Common myeloid progenitor, CD34-positive (primary cell): ENCODE results near the gene NFIC.
"Not testable (repeated sequence)": the region's sequence is repeated elsewhere in the genome, so short reads cannot be mapped to it uniquely, and the experiment has no call there.

Source experiments
- CTCF ChIA-PET: fragments of 350-600 bp; sonication (Branson Sonifier 250); formaldehyde crosslinking; loops from one replicate; lab custom pipeline; 2021; ENCODE audit warnings: antibody characterized with exemption; lab: Charles Lee
- POLR2A ChIA-PET: fragments of 350-600 bp; sonication (Branson Sonifier 250); formaldehyde crosslinking; loops from one replicate; lab custom pipeline; 2021; ENCODE audit warnings: antibody characterized with exemption; lab: Charles Lee
- DNase-seq, 3 donors: peaks; one replicate each; pipeline versions ENCODE4 v3.0.0 to v3.0.0-alpha.2; 2013
- H3K27ac ChIP-seq, 2 experiments: 1 replicate in 1 of 2; 2 replicates in 1 of 2; pipeline ENCODE4 v1.7.0; 2013; ENCODE audit warnings: inconsistent platforms in 2 of 2, low read length in 2 of 2, mild to moderate bottlenecking in 2 of 2, low read depth in 1 of 2, moderate library complexity in 1 of 2; ENCODE audit not compliant: severe bottlenecking in 2 of 2, insufficient read depth in 1 of 2, poor library complexity in 1 of 2
- H3K27me3 ChIP-seq, 5 experiments: replicated peaks in 2 of 5; 1 replicate in 3 of 5; 2 replicates in 2 of 5; pipeline versions ENCODE4 v1.6.1 to v1.7.0; 2013; ENCODE audit warnings: low read length in 4 of 5, mild to moderate bottlenecking in 2 of 5, moderate library complexity in 2 of 5, inconsistent platforms in 1 of 5; ENCODE audit not compliant: insufficient read depth in 5 of 5, control insufficient read depth in 4 of 5
- H3K36me3 ChIP-seq, 4 experiments: 1 replicate in 2 of 4; 2 replicates in 2 of 4; pipeline versions ENCODE4 v1.6.1 to v1.7.0; 2013; ENCODE audit warnings: low read length in 3 of 4, control low read depth in 1 of 4, mild to moderate bottlenecking in 1 of 4; ENCODE audit not compliant: control insufficient read depth in 4 of 4, insufficient read depth in 4 of 4
- H3K4me1 ChIP-seq, 4 experiments: 1 replicate in 3 of 4; 2 replicates in 1 of 4; pipeline versions ENCODE4 v1.6.1 to v1.7.1; 2013; ENCODE audit warnings: low read length in 3 of 4, mild to moderate bottlenecking in 3 of 4, control low read depth in 1 of 4, inconsistent platforms in 1 of 4, moderate library complexity in 1 of 4; ENCODE audit not compliant: control insufficient read depth in 4 of 4, insufficient read depth in 4 of 4; ENCODE audit errors: control extremely low read depth in 1 of 4
- H3K4me3 ChIP-seq, 7 experiments: 1 replicate in 4 of 7; 2 replicates in 3 of 7; pipeline versions ENCODE4 v1.5.1 to v1.7.0; 2013; ENCODE audit warnings: mild to moderate bottlenecking in 7 of 7, low read length in 6 of 7, moderate library complexity in 6 of 7, inconsistent platforms in 2 of 7, low read depth in 2 of 7, control low read depth in 1 of 7; ENCODE audit not compliant: insufficient read depth in 4 of 7, control insufficient read depth in 1 of 7; ENCODE audit errors: extremely low read depth in 1 of 7
- H3K9me3 ChIP-seq, 5 experiments: 1 replicate in 4 of 5; 2 replicates in 1 of 5; pipeline versions ENCODE4 v1.6.1 to v1.7.1; 2013; ENCODE audit warnings: low read length in 4 of 5, mild to moderate bottlenecking in 2 of 5, inconsistent platforms in 1 of 5, low read depth in 1 of 5, moderate library complexity in 1 of 5; ENCODE audit not compliant: control insufficient read depth in 4 of 5, insufficient read depth in 2 of 5; ENCODE audit errors: control extremely low read depth in 1 of 5
- WGBS: methylation state at CpG from one replicate; pipeline ENCODE4 v1.1.5; 2013; ENCODE audit not compliant: insufficient coverage; 5-methylcytosine and 5-hydroxymethylcytosine counted together

The NFIC gene

DNA sequence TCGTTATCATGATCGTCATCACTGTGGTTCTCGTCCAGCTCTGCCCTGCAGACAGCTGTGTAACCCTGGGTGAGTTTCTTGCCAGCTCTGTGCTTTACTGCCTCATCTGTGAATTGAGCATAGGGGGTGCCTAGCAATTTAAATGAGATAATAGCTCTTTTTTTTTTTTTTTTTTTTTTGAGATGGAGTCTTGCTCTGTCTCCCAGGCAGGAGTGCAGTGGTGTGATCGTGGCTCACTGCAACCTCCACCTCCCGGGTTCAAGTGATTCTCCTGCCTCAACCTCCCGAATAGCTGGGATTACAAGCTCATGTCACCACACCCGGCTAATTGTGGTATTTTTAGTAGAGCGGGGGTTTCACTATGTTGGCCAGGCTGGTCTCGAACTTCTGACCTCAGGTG lies 25.5 kb downstream of the NFIC start:
- H3K4me3 ChIP-seq, POLR2A ChIA-PET, DNase-seq, H3K27ac ChIP-seq, H3K27me3 ChIP-seq, H3K4me1 ChIP-seq, H3K9me3 ChIP-seq: not testable (repeated sequence)
- CTCF ChIA-PET, result interaction anchor here (0.8 kb wide), 1 partner anchor 15 kb away, joined by 4 read pairs; no protein-coding TSS in a partner anchor
- 100% methylated on average over 5 of the region's 9 CpGs for WGBS
- H3K36me3 ChIP-seq, result peaks cover 0 to 44% (median 8%) of the 10 kb centered on the region in 4 experiments

DNA sequence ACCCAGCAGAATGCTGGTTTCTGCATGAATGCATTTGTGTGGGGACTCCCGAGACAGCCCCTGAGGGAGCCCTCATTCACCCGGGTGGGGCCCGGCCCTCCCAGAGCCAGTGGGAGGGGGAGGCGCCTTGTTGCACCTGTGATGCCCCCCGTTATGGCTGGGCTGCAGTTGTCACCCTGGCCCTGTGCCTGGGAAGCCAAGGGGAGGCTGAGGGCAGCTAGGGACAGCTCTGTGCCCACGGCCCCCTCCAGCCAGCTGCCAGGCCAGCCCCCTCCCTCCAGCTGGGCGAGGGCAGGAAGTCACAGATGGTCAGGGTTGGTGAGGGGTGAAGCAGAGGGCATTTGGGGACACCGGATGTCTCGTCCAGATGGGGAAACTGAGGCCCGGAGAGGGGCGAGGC lies 26.1 kb downstream of the NFIC start:
- Histone ChIP-seq H3K27me3 (no peaks in the 10 kb centered on the region), H3K9me3 (no peaks in the 10 kb centered on the region), H3K36me3 (peaks cover 0 to 47% (median 9%) of the 10 kb centered on the region in 4 experiments), H3K27ac (no peak overlapping the region), H3K4me3 (no peak overlapping the region), H3K4me1 (peaks cover 0 to 3% (median 0%) of the 10 kb centered on the region in 4 experiments)
- CTCF ChIA-PET, result interaction anchor here (0.8 kb wide), 1 partner anchor 16 kb away, joined by 4 read pairs; no protein-coding TSS in a partner anchor
- 86% methylated on average over 10 of the region's 11 CpGs for WGBS
- DNase-seq, result no peak
- POLR2A ChIA-PET, result no interaction called here

DNA sequence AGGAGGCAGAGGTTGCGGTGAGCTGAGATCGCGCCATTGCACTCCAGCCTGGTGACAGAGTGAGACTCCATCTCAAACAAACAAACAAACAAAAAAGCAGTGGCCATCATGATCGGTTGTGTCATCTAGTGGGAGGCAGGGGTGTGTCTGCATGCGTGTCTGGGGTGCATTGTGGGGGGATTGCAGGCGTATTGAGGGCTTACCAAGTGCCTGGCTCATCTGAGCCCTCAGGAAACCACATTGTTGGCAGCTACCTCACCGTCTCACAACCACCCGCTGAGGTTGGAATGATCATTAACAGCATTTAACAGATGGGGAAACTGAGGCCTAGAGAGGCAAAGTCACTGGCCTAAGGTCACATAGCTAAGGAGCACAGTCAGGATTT lies 30.5 kb downstream of the NFIC start:
- POLR2A ChIA-PET, result no interaction called here
- H3K27ac ChIP-seq, result no peak overlapping the region
- no peaks in the 10 kb centered on the region for H3K9me3 ChIP-seq
- no peak overlapping the region for H3K4me3 ChIP-seq
- CTCF ChIA-PET, result interaction anchor here (2.9 kb wide), 1 partner anchor 33 kb away, joined by 10 read pairs; no protein-coding TSS in a partner anchor
- H3K4me1 ChIP-seq, result no peaks in the 10 kb centered on the region
- WGBS, result 100% methylated on average over 4 of the region's 8 CpGs
- DNase-seq, result no peak
- H3K36me3 ChIP-seq, result peaks cover 0 to 35% (median 6%) of the 10 kb centered on the region in 4 experiments
- no peaks in the 10 kb centered on the region for H3K27me3 ChIP-seq

DNA sequence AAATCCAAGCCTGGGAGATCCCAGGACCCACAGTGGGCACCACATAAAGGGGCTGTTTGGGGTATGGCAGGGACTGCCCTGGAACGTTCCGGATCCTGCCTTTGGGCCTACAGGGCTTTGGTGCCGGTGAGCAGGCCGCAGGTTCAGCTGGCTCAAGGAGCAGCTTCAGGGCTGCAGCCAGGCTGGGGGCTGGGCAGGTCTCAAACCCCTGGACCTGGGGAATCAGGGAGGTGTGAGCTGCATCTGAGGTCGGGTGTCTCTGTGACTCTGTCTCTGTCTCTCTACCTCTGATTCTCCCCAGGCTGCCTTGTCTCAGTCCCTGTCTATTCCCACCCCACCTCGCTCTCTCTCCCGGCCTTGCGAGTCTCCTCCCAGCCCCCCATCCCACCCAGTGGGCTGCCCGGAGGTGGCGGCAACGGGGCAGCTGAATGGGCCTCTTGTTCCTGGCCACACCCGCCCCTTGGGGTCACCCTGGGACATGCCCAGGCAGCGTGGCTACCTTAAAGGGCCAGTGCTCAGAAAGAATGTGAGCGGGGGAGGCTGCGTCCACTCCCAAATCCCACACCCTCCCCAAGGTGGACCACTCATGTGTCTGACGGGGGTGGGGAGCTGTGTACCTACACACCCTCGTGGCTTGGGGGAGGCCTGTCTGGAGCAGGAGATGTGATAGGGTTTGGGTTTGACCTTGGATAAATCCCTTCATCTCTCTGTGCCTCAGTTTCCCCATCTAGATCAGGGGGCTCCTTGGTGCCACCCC lies 31.1 kb downstream of the NFIC start:
- no peak overlapping the region for H3K27ac ChIP-seq
- 98% methylated on average over 6 of the region's 17 CpGs for WGBS
- no peak overlapping the region for H3K4me3 ChIP-seq
- ChIA-PET CTCF (no interaction called here), POLR2A (no interaction called here)
- no peaks in the 10 kb centered on the region for H3K27me3 ChIP-seq
- no peaks in the 10 kb centered on the region for H3K9me3 ChIP-seq
- H3K4me1 ChIP-seq, result no peaks in the 10 kb centered on the region
- peaks cover 0 to 33% (median 8%) of the 10 kb centered on the region in 4 experiments for H3K36me3 ChIP-seq
- DNase-seq, result no peak

DNA sequence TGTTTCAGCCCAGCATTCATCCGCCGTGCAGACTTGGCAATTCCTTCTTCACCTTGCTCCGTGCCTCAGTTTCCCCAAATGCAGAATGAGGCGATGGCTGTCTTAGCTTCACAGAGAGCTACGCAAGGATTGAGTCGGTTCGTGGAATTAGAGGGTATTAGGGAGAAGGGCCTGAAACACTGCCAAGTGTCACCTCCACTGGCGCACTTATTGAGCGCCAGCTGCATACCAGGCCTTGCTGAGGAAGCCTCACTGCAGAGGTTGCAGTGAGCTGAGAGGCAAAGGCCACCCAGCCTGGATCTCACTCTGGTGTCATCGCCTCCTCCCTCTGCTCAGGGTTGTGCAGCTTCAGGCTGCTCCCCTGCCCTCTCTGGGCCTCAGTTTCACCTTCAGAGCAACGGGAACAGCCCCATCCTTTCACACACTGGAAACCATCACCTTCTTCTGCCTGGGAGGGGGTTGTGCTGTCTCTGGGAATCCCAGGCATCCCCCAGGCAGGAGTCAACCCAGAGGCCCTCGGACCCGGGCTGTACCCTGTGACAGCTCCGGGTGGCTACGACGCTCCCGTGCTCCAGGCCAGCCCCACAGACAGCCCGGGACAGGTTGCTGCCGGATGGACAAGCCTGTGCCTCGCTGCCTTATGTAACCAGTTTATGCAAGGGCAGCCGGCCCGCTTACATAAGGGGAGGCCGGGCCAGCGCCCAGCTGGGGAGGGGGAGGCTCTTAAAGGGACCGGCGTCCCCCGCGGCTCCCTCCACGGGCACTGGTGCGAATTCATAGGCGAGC lies 31.9 kb downstream of the NFIC start:
- no peak overlapping the region for H3K27ac ChIP-seq
- 89% methylated on average over 26 of the region's 31 CpGs for WGBS
- no peak for DNase-seq
- peaks cover 0 to under 1% (median 0%) of the 10 kb centered on the region in 4 experiments for H3K4me1 ChIP-seq
- no peaks in the 10 kb centered on the region for H3K27me3 ChIP-seq
- POLR2A ChIA-PET, result no interaction called here
- CTCF ChIA-PET, result no interaction called here
- no peak overlapping the region for H3K4me3 ChIP-seq
- peaks cover 0 to 36% (median 8%) of the 10 kb centered on the region in 4 experiments for H3K36me3 ChIP-seq
- H3K9me3 ChIP-seq, result no peaks in the 10 kb centered on the region

DNA sequence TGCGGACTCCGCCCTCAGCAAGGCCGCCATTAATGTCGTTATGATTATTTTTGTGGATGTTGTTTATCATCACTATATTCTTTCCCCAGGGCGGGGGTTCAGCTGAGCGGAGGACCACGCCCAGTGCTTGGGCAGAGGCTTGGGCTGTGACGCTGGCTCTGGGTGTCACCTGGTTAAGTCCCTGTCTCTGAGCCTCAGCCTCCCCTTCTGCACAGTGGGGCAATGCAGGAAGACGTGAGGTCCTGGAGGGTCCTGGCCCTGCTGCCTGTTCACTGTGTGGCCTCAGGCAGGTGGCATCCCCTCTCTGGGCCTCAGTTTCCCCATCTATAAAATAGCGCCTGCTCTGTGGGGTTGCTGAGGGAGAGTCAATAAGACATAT lies 32.5 kb downstream of the NFIC start:
- POLR2A ChIA-PET, result no interaction called here
- no peak for DNase-seq
- WGBS, result 98% methylated on average over 7 of the region's 10 CpGs
- Histone ChIP-seq H3K4me1 (peaks cover 0 to 4% (median 0%) of the 10 kb centered on the region in 4 experiments), H3K27ac (no peak overlapping the region), H3K36me3 (peaks cover 0 to 36% (median 8%) of the 10 kb centered on the region in 4 experiments), H3K9me3 (no peaks in the 10 kb centered on the region), H3K27me3 (no peaks in the 10 kb centered on the region), H3K4me3 (no peak overlapping the region)
- CTCF ChIA-PET, result no interaction called here

DNA sequence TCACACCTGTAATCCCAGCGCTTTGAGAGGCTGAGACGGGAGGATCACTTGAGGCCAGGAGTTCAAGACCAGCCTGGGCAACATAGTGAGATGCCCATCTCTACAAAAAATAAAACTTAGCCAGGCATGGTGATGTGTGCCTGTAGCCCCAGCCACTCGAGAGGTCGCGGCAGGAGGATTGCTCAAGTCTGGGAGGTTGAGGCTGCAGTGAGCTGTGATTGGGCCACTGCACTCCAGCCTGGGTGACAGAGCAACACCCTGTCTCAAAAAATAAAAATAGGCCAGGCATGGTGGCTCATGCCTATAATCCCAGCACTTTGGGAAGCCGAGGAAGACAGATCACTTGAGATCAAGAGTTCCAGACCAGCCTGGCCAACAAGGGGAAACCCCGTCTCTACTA lies 32.9 kb downstream of the NFIC start:
- H3K27me3 ChIP-seq, H3K4me3 ChIP-seq, H3K9me3 ChIP-seq, CTCF ChIA-PET, POLR2A ChIA-PET, H3K4me1 ChIP-seq, DNase-seq, H3K27ac ChIP-seq: not testable (repeated sequence)
- peaks cover 0 to 36% (median 8%) of the 10 kb centered on the region in 4 experiments for H3K36me3 ChIP-seq
- 93% methylated on average over 5 of the region's 7 CpGs for whole genome bisulfite sequencing
